GM23248 (cell line): Measurements from ENCODE around the gene ABCC4. TPM values are rescaled to one million over a fixed set of nuclear protein-coding genes. Genes with fewer than 3 reads are reported as not detected.

Experiments
- DNase-seq: peaks from one replicate; pipeline ENCODE4 v3.0.0-alpha.2; 2015
- H2AFZ ChIP-seq: fragments of 200-600 bp; sonication (generic); 2 replicates; pipeline ENCODE4 v1.6.1; 2016; ENCODE audit warnings: antibody characterized with exemption
- H3F3A ChIP-seq: fragments of 200-600 bp; sonication (generic); 2 replicates; pipeline ENCODE4 v1.6.1; 2016; ENCODE audit warnings: mild to moderate bottlenecking, antibody characterized with exemption, mixed run types; ENCODE audit not compliant: insufficient read depth
- H3K27ac ChIP-seq: fragments of 200-600 bp; sonication (generic); 2 replicates; pipeline ENCODE4 v1.5.1; 2016; ENCODE audit warnings: mild to moderate bottlenecking
- H3K27me3 ChIP-seq: fragments of 200-600 bp; sonication (generic); replicated peaks from 2 replicates; pipeline ENCODE4 v1.6.1; 2016; ENCODE audit warnings: mild to moderate bottlenecking; ENCODE audit not compliant: insufficient read depth
- H3K36me3 ChIP-seq: fragments of 200-600 bp; sonication (generic); 2 replicates; pipeline ENCODE4 v1.6.1; 2016; ENCODE audit warnings: low read depth, mild to moderate bottlenecking
- H3K4me1 ChIP-seq: fragments of 200-600 bp; sonication (generic); 2 replicates; pipeline ENCODE4 v1.6.1; 2016; ENCODE audit warnings: mild to moderate bottlenecking; ENCODE audit not compliant: insufficient read depth
- H3K4me2 ChIP-seq: fragments of 200-600 bp; sonication (generic); one replicate; pipeline ENCODE4 v1.6.1; 2016; ENCODE audit warnings: mild to moderate bottlenecking; ENCODE audit not compliant: unreplicated experiment
- H3K4me3 ChIP-seq: fragments of 200-600 bp; sonication (generic); 2 replicates; pipeline ENCODE4 v1.5.1; 2016; ENCODE audit warnings: mild to moderate bottlenecking
- H3K79me2 ChIP-seq: fragments of 200-600 bp; sonication (generic); 2 replicates; pipeline ENCODE4 v1.6.1; 2016; ENCODE audit warnings: mild to moderate bottlenecking; ENCODE audit not compliant: insufficient read depth
- H3K9ac ChIP-seq: fragments of 200-600 bp; sonication (generic); 2 replicates; pipeline ENCODE4 v1.6.1; 2016; ENCODE audit warnings: mild to moderate bottlenecking
- H3K9me2 ChIP-seq: fragments of 200-600 bp; sonication (generic); 2 replicates; pipeline ENCODE4 v1.6.1; 2016; ENCODE audit warnings: mixed run types, mild to moderate bottlenecking, moderate library complexity; ENCODE audit not compliant: insufficient read depth
- H3K9me3 ChIP-seq: fragments of 200-600 bp; sonication (generic); one replicate; pipeline ENCODE4 v1.6.1; 2017; ENCODE audit warnings: low read depth
- H4K20me1 ChIP-seq: fragments of 200-600 bp; sonication (generic); 2 replicates; pipeline ENCODE4 v1.6.0; 2016; ENCODE audit not compliant: insufficient read depth
- EZH2 ChIP-seq: fragments of 200-600 bp; sonication (generic); IDR thresholded peaks from 2 replicates; pipeline ENCODE4 v1.6.1; 2018; ENCODE audit warnings: antibody characterized with exemption, mild to moderate bottlenecking; ENCODE audit not compliant: insufficient read depth, poor library complexity, severe bottlenecking
- EZH2phosphoT487 ChIP-seq: fragments of 200-600 bp; sonication (generic); IDR thresholded peaks from 2 replicates; pipeline ENCODE4 v1.6.1; 2018; ENCODE audit warnings: antibody characterized with exemption, moderate library complexity, mild to moderate bottlenecking, low read depth; ENCODE audit not compliant: insufficient read depth
- whole genome bisulfite sequencing, 2 experiments: methylation state at CpG; one replicate each; pipeline ENCODE4 v1.1.6; 2015 to 2017; ENCODE audit warnings: low lambda C conversion rate in 2 of 2, low coverage in 1 of 2; ENCODE audit errors: missing lambda C conversion rate in 2 of 2; 5-methylcytosine and 5-hydroxymethylcytosine counted together
- in situ Hi-C: fragments of 300-500 bp; cut with MboI; formaldehyde crosslinking; loops from 2 replicates; pipeline ENCODE4 v1.15.0; 2020
- polyA plus RNA-seq: library from polyadenylated mRNA; unstranded; fragments of >200 nt; fragmentation: Nextera tagmentation; extraction: Ambion mirVana; gene quantifications from 2 replicates; pipeline ENCODE4 v1.2.1, GENCODE V29; 2016
- total RNA-seq: library from RNA; depleted of rRNA; stranded (reverse); fragments of >200 nt; shearing (Covaris generic); gene quantifications from 2 replicates; pipeline ENCODE4 v1.2.3, GENCODE V29; 2014

ABCC4 gene
- total and polyA plus RNA-seq, 2 experiments from 2014 or later: 3.9 to 11.2 TPM

- Histone ChIP-seq H2AFZ (no peak overlapping the region), H3K27ac (no peak overlapping the region), H4K20me1 (no peaks in the 10 kb centered on the region), H3K79me2 (no peaks in the 10 kb centered on the region), H3K9me3 (no peaks in the 10 kb centered on the region), H3K9ac (no peak overlapping the region), H3K9me2 (no peaks in the 10 kb centered on the region), H3K36me3 (no peaks in the 10 kb centered on the region), H3K27me3 (peaks cover 11% of the 10 kb centered on the region), H3K4me3 (no peak overlapping the region), H3K4me1 (no peaks in the 10 kb centered on the region), H3K4me2 (no peak overlapping the region), H3F3A (no peaks in the 10 kb centered on the region)
- 0 to 1% methylated on average over 3 of the region's 3 CpGs for WGBS, 2 experiments
- DNase-seq: no peak
- TF ChIP-seq EZH2phosphoT487: no peak
- in situ Hi-C loops: no loop called here
Measured at GRCh38 chr13:94993616-94994015, 307.6 kb downstream of the ABCC4 start.

- peaks cover 7% of the 10 kb centered on the region; the same call in 1 of the 2 replicates for H3F3A ChIP-seq
- peaks cover 11% of the 10 kb centered on the region for H3K27me3 ChIP-seq
- H3K4me2 ChIP-seq: no peak overlapping the region
- no peak overlapping the region for H3K4me3 ChIP-seq
- no peaks in the 10 kb centered on the region for H3K4me1 ChIP-seq
- H3K9me3 ChIP-seq: no peaks in the 10 kb centered on the region
- no peak for DNase-seq
- H3K9ac ChIP-seq: no peak overlapping the region
- TF ChIP-seq EZH2: no peak
- H3K27ac ChIP-seq: no peak overlapping the region
- WGBS, 2 experiments: 33 to 36% methylated on average over 9 of the region's 9 CpGs
- no peaks in the 10 kb centered on the region for H3K79me2 ChIP-seq
- H3K36me3 ChIP-seq: no peaks in the 10 kb centered on the region
- H3K9me2 ChIP-seq: no peaks in the 10 kb centered on the region
- in situ Hi-C loops: no loop called here
- H2AFZ ChIP-seq: no peak overlapping the region
- no peaks in the 10 kb centered on the region for H4K20me1 ChIP-seq
Measured at GRCh38 chr13:94992036-94992960, 309.0 kb downstream of the ABCC4 start.

- Histone ChIP-seq H3K36me3 (no peaks in the 10 kb centered on the region), H3K4me3 (no peak overlapping the region), H3K27me3 (peaks cover 19% of the 10 kb centered on the region), H3K4me2 (no peak overlapping the region), H3F3A (peaks cover 7% of the 10 kb centered on the region; the same call in 1 of the 2 replicates), H3K9me3 (no peaks in the 10 kb centered on the region), H3K27ac (no peak overlapping the region), H3K9ac (no peak overlapping the region), H3K4me1 (no peaks in the 10 kb centered on the region), H3K9me2 (no peaks in the 10 kb centered on the region), H4K20me1 (no peaks in the 10 kb centered on the region), H2AFZ (no peak overlapping the region), H3K79me2 (no peaks in the 10 kb centered on the region)
- no peak for DNase-seq
- WGBS, 2 experiments: 16 to 19% methylated on average over 3 of the region's 3 CpGs
- TF ChIP-seq EZH2phosphoT487 (no peak), EZH2 (no peak)
- in situ Hi-C loops: no loop called here
Measured at GRCh38 chr13:94988654-94989053, 312.6 kb downstream of the ABCC4 start.

- Histone ChIP-seq H3K4me2 (no peak overlapping the region), H3K9me2 (no peaks in the 10 kb centered on the region), H3K27ac (no peak overlapping the region), H3K9me3 (no peaks in the 10 kb centered on the region), H3K4me1 (no peaks in the 10 kb centered on the region), H3K9ac (no peak overlapping the region), H4K20me1 (no peaks in the 10 kb centered on the region), H3K79me2 (no peaks in the 10 kb centered on the region), H3F3A (peaks cover 7% of the 10 kb centered on the region; the same call in 1 of the 2 replicates), H3K27me3 (peaks cover 19% of the 10 kb centered on the region), H3K4me3 (no peak overlapping the region), H3K36me3 (no peaks in the 10 kb centered on the region), H2AFZ (no peak overlapping the region)
- in situ Hi-C loops: no loop called here
- 61 to 65% methylated on average over 1 of the region's 1 CpG for WGBS, 2 experiments
- TF ChIP-seq EZH2phosphoT487 (no peak), EZH2 (no peak)
- DNase-seq: peak; percentile 19
Measured at GRCh38 chr13:94987869-94988268, 313.4 kb downstream of the ABCC4 start.
